OCI-LY7 (cell line): ENCODE data around the gene LRCH3. TPM values are rescaled to one million over a fixed set of nuclear protein-coding genes. Genes with fewer than 3 reads are reported as not detected.

Source experiments
- BruUV-seq: library from RNA; stranded (reverse); fragments of 400-500 nt; replicated peaks from 2 replicates; lab custom pipeline; 2021; lab: Mats Ljungman, UMichigan
- CTCF ChIA-PET: fragments of 300-600 bp; sonication (Branson Sonifier 250); formaldehyde crosslinking; loops from one replicate; lab custom pipeline; 2022; ENCODE audit warnings: antibody characterized with exemption; ENCODE audit not compliant: unreplicated experiment; lab: Charles Lee
- POLR2A ChIA-PET: fragments of 300-600 bp; sonication (Branson Sonifier 250); formaldehyde crosslinking; loops from one replicate; lab custom pipeline; 2022; ENCODE audit warnings: antibody characterized with exemption; lab: Charles Lee
- DNase-seq: peaks from one replicate; pipeline ENCODE4 v3.0.0-alpha.2; 2015; ENCODE audit warnings: low spot score
- H2AFZ ChIP-seq: fragments of 200-600 bp; sonication (generic), shearing (Covaris generic); 2 replicates; pipeline ENCODE4 v1.6.1; 2014; ENCODE audit warnings: mild to moderate bottlenecking, antibody characterized with exemption, low read length, moderate library complexity
- H3K27ac ChIP-seq: fragments of 200-600 bp; sonication (generic); 2 replicates; pipeline ENCODE4 v1.5.1; 2014; ENCODE audit warnings: mixed run types, low read depth, mild to moderate bottlenecking, moderate library complexity, low read length, inconsistent platforms; ENCODE audit not compliant: poor library complexity, severe bottlenecking
- H3K36me3 ChIP-seq: fragments of 200-600 bp; sonication (generic); 2 replicates; pipeline ENCODE4 v1.6.1; 2014; ENCODE audit warnings: mild to moderate bottlenecking, antibody characterized with exemption, low read length, moderate library complexity, mixed read lengths; ENCODE audit not compliant: insufficient read depth
- H3K4me1 ChIP-seq: fragments of 200-600 bp; sonication (generic); 2 replicates; pipeline ENCODE4 v1.5.1; 2014; ENCODE audit warnings: mild to moderate bottlenecking, low read length; ENCODE audit not compliant: insufficient read depth, poor library complexity, severe bottlenecking
- H3K4me2 ChIP-seq: fragments of 200-600 bp; sonication (generic); 2 replicates; pipeline ENCODE4 v1.6.1; 2014; ENCODE audit warnings: mild to moderate bottlenecking, low read length
- H3K4me3 ChIP-seq: fragments of 200-600 bp; sonication (generic); 2 replicates; pipeline ENCODE4 v1.5.1; 2014; ENCODE audit warnings: mild to moderate bottlenecking, low read depth, low read length; ENCODE audit not compliant: poor library complexity, severe bottlenecking
- H3K79me2 ChIP-seq: fragments of 200-600 bp; sonication (generic); 2 replicates; pipeline ENCODE4 v1.6.1; 2016; ENCODE audit warnings: low read depth, mild to moderate bottlenecking, low read length, moderate library complexity, mixed read lengths; ENCODE audit not compliant: insufficient read depth
- H3K9me2 ChIP-seq: fragments of 200-600 bp; sonication (generic); 2 replicates; pipeline ENCODE4 v1.6.1; 2016; ENCODE audit warnings: mild to moderate bottlenecking, low read length, mixed read lengths; ENCODE audit not compliant: insufficient read depth
- H3K9me3 ChIP-seq: fragments of 200-600 bp; sonication (generic); 2 replicates; pipeline ENCODE4 v1.6.1; 2014; ENCODE audit warnings: mild to moderate bottlenecking, mixed run types, low read length, mixed read lengths
- H4K20me1 ChIP-seq: fragments of 200-600 bp; sonication (generic); 2 replicates; pipeline ENCODE4 v1.6.1; 2014; ENCODE audit warnings: mild to moderate bottlenecking, antibody characterized with exemption, low read length, moderate library complexity, mixed read lengths; ENCODE audit not compliant: insufficient read depth
- CTCF ChIP-seq: fragments of 200-600 bp; sonication (generic); conservative IDR thresholded peaks from 2 replicates; pipeline ENCODE4 v1.5.1; 2014; ENCODE audit warnings: mild to moderate bottlenecking, antibody characterized with exemption, low read length, moderate library complexity, mixed read lengths
- EZH2phosphoT487 ChIP-seq: fragments of 200-600 bp; sonication (generic); IDR thresholded peaks from 2 replicates; pipeline ENCODE4 v1.6.1; 2018; ENCODE audit warnings: low read depth, borderline replicate concordance, mild to moderate bottlenecking, mixed run types, antibody characterized with exemption, low read length, moderate library complexity, mixed read lengths
- intact Hi-C: fragments of 100-400 bp; cut with micrococcal nuclease; formaldehyde crosslinking; loops from one replicate; pipeline ENCODE4 v1.10.0; 2022; ENCODE audit not compliant: unreplicated experiment
- total RNA-seq, 2 experiments: library from RNA; depleted of rRNA in 1 of 2; stranded (reverse); fragments of >200 nt in 1 of 2; shearing (Covaris generic) in 1 of 2; gene quantifications; 2 replicates each; pipeline ENCODE4 v1.2.3, GENCODE V29; 2014 to 2022

Gene LRCH3
- total RNA-seq, 2 experiments from 2014 or later = 39.0 to 52.6 TPM

GRCh38 chr3:197892162-197892561 is 101.1 kb downstream of the LRCH3 start:
- Histone ChIP-seq H3K4me1 (no peaks in the 10 kb centered on the region), H2AFZ (no peak overlapping the region), H3K79me2 (no peaks in the 10 kb centered on the region), H3K4me2 (no peak overlapping the region), H3K27ac (no peak overlapping the region), H3K4me3 (no peak overlapping the region), H3K36me3 (no peaks in the 10 kb centered on the region), H3K9me3 (no peaks in the 10 kb centered on the region), H4K20me1 (no peaks in the 10 kb centered on the region), H3K9me2 (no peaks in the 10 kb centered on the region)
- BruUV-seq = no TSS peak
- intact Hi-C loops = no loop called here
- ChIA-PET CTCF (no interaction called here), POLR2A (no interaction called here)
- DNase-seq = no peak
- TF ChIP-seq EZH2phosphoT487 = no peak

GRCh38 chr3:197896421-197896820 is 105.4 kb downstream of the LRCH3 start:
- Histone ChIP-seq H4K20me1 (no peaks in the 10 kb centered on the region), H3K36me3 (no peaks in the 10 kb centered on the region), H3K9me3 (no peaks in the 10 kb centered on the region), H3K4me3 (no peak overlapping the region), H3K4me1 (no peaks in the 10 kb centered on the region), H3K9me2 (no peaks in the 10 kb centered on the region), H3K27ac (no peak overlapping the region), H3K4me2 (no peak overlapping the region), H2AFZ (no peak overlapping the region), H3K79me2 (no peaks in the 10 kb centered on the region)
- ChIA-PET CTCF (no interaction called here), POLR2A (interaction anchor here (1.1 kb wide), 1 partner anchor 9 kb away, joined by 3 read pairs; no protein-coding TSS in a partner anchor)
- no TSS peak for BruUV-seq
- intact Hi-C loops = no loop called here
- DNase-seq = no peak
- TF ChIP-seq CTCF (no peak), EZH2phosphoT487 (no peak)

- no peak overlapping the region for H3K4me3 ChIP-seq
- no peaks in the 10 kb centered on the region for H3K4me1 ChIP-seq
- ChIA-PET CTCF (no interaction called here), POLR2A (interaction anchor here (0.5 kb wide), 1 partner anchor 81 kb away, joined by 5 read pairs; no protein-coding TSS in a partner anchor)
- TF ChIP-seq CTCF (no peak), EZH2phosphoT487 (no peak)
- intact Hi-C loops = loop anchor here (10.0 kb wide), 1 partner anchor 175 kb away; no protein-coding TSS in a partner anchor
- no peaks in the 10 kb centered on the region for H4K20me1 ChIP-seq
- H3K9me3 ChIP-seq = no peaks in the 10 kb centered on the region
- no peak overlapping the region for H3K4me2 ChIP-seq
- H3K36me3 ChIP-seq = no peaks in the 10 kb centered on the region
- no peaks in the 10 kb centered on the region for H3K79me2 ChIP-seq
- no peaks in the 10 kb centered on the region for H3K9me2 ChIP-seq
- BruUV-seq = no TSS peak
- DNase-seq = no peak
- no peak overlapping the region for H2AFZ ChIP-seq
- no peak overlapping the region for H3K27ac ChIP-seq
Measured at GRCh38 chr3:197899833-197900478, 108.9 kb downstream of the LRCH3 start.
